Cerebellar cortex (tissue), 1 donor: ENCODE results near the gene KRTAP10-6.
"Not testable (repeated sequence)": the region's sequence is repeated elsewhere in the genome, so short reads cannot be mapped to it uniquely, and the experiment has no call there.

ENCODE experiments used
- DNase-seq: peaks from one replicate; pipeline ENCODE4 v3.0.0-alpha.2; 2015; ENCODE audit warnings: low spot score

KRTAP10-6 gene

GRCh38 chr21:44617071-44617501 lies 24.8 kb upstream of the KRTAP10-6 start:
- no peak for DNase-seq

- no peak for DNase-seq
Observed at GRCh38 chr21:44616591-44616926, 24.3 kb upstream of the KRTAP10-6 start.

- no peak for DNase-seq
Observed at GRCh38 chr21:44615911-44616590, 23.7 kb upstream of the KRTAP10-6 start.

- no peak for DNase-seq
Observed at GRCh38 chr21:44615466-44615865, 23.2 kb upstream of the KRTAP10-6 start.

GRCh38 chr21:44614961-44615391 lies 22.7 kb upstream of the KRTAP10-6 start:
- no peak for DNase-seq

- no peak for DNase-seq
Observed at GRCh38 chr21:44614161-44614631, 21.9 kb upstream of the KRTAP10-6 start.

- DNase-seq: no peak
Observed at GRCh38 chr21:44613386-44614155, 21.3 kb upstream of the KRTAP10-6 start.

- no peak for DNase-seq
Observed at GRCh38 chr21:44612669-44613229, 20.4 kb upstream of the KRTAP10-6 start.

- DNase-seq: no peak
Observed at GRCh38 chr21:44612029-44612486, 19.8 kb upstream of the KRTAP10-6 start, which contains the start of gene KRTAP10-8. Gene KRTAP10-8, plus strand, starts transcription at chr21:44612079. Its CDS starts 22 bp downstream, at chr21:44612101.

- no peak for DNase-seq
Observed at GRCh38 chr21:44611551-44611950, 19.2 kb upstream of the KRTAP10-6 start.

- not testable (repeated sequence) for DNase-seq
Observed at GRCh38 chr21:44610157-44610843, 18.0 kb upstream of the KRTAP10-6 start.

- DNase-seq: no peak
Observed at GRCh38 chr21:44609193-44609592, 16.9 kb upstream of the KRTAP10-6 start.

GRCh38 chr21:44606495-44606894 lies 14.2 kb upstream of the KRTAP10-6 start:
- no peak for DNase-seq

GRCh38 chr21:44603911-44604310 lies 11.6 kb upstream of the KRTAP10-6 start:
- DNase-seq: no peak

GRCh38 chr21:44603109-44603875 lies 11.0 kb upstream of the KRTAP10-6 start:
- no peak for DNase-seq

GRCh38 chr21:44602463-44602850 lies 10.2 kb upstream of the KRTAP10-6 start:
- no peak for DNase-seq

GRCh38 chr21:44601596-44602462 lies 9.5 kb upstream of the KRTAP10-6 start:
- no peak for DNase-seq

GRCh38 chr21:44601091-44601490 lies 8.8 kb upstream of the KRTAP10-6 start:
- peak; percentile 1 for DNase-seq

GRCh38 chr21:44600118-44600978 lies 8.0 kb upstream of the KRTAP10-6 start, which contains the start of gene KRTAP10-7:
Gene KRTAP10-7, plus strand, starts transcription at chr21:44600597. Its CDS starts 25 bp downstream, at chr21:44600622.
- DNase-seq: not testable (repeated sequence)
